Gastroesophageal sphincter (tissue), 4 donors: ENCODE results near the gene ZNF792. TPM values are rescaled to one million over a fixed set of nuclear protein-coding genes. Genes with fewer than 3 reads are reported as not detected.
A peak's percentile ranks its signal among the peaks of the same experiment; 100 is the strongest.
"Not testable (repeated sequence)": the region's sequence is repeated elsewhere in the genome, so short reads cannot be mapped to it uniquely, and the experiment has no call there.

Experiments used
- ATAC-seq: fragments of 150-250 bp; one replicate; pipeline ENCODE4 v1.9.1; 2016; ENCODE audit warnings: mild to moderate bottlenecking, moderate library complexity
- H3K27ac ChIP-seq, 4 donors: fragments of 200-600 bp; sonication (generic) in 3 of 4; 1 replicate in 3 of 4; 2 replicates in 1 of 4; pipeline ENCODE4 v1.5.1; 2016 to 2019
- H3K27me3 ChIP-seq: fragments of 200-600 bp; sonication (generic); one replicate; pipeline ENCODE4 v1.5.1; 2019
- H3K36me3 ChIP-seq, 2 donors: fragments of 200-600 bp; sonication (generic); one replicate each; pipeline ENCODE4 v1.5.1; 2019; ENCODE audit warnings: control low read depth in 1 of 2
- H3K4me1 ChIP-seq, 3 donors: fragments of 200-600 bp; sonication (generic); 1 replicate in 2 of 3; 2 replicates in 1 of 3; pipeline ENCODE4 v1.5.1; 2016 to 2019; ENCODE audit warnings: control low read depth in 2 of 3
- H3K4me3 ChIP-seq, 2 donors: fragments of 200-600 bp; sonication (generic); one replicate each; pipeline ENCODE4 v1.5.1; 2019; ENCODE audit warnings: mild to moderate bottlenecking in 1 of 2, moderate library complexity in 1 of 2
- H3K9me3 ChIP-seq, 3 donors: fragments of 200-600 bp; sonication (generic); one replicate each; pipeline ENCODE4 v1.5.1; 2017 to 2019; ENCODE audit warnings: control low read depth in 2 of 3
- EP300 ChIP-seq: sonication (generic); formaldehyde crosslinking; IDR thresholded peaks from one replicate; pipeline ENCODE4 v1.6.1; 2017; ENCODE audit warnings: antibody characterized with exemption, mild to moderate bottlenecking
- POLR2A ChIP-seq, 2 donors: fragments of 450-650 bp; IDR thresholded peaks; one replicate each; pipeline ENCODE4 v1.6.1; 2017; ENCODE audit warnings: antibody characterized with exemption in 2 of 2, mild to moderate bottlenecking in 2 of 2, moderate library complexity in 1 of 2
- POLR2AphosphoS5 ChIP-seq: sonication (generic); formaldehyde crosslinking; IDR thresholded peaks from one replicate; pipeline ENCODE4 v1.6.1; 2017; ENCODE audit warnings: antibody characterized with exemption
- WGBS, 2 donors: methylation state at CpG; one replicate each; pipeline ENCODE4 v1.1.5; 2018; ENCODE audit warnings: low coverage in 1 of 2; 5-methylcytosine and 5-hydroxymethylcytosine counted together
- total RNA-seq, 4 donors: library from RNA; depleted of rRNA; stranded (reverse); fragments of >200 nt; gene quantifications; one replicate each; pipeline ENCODE4 v1.1.0, GENCODE V29; 2016
- TF ChIP-seq, protein P1 (sequence below), 4 experiments: fragments of 200-600 bp in 2 of 4; fragments of 450-650 bp in 2 of 4; sonication (generic) in 1 of 4; IDR thresholded peaks; one replicate each; pipeline ENCODE4 v1.5.1; 2017 to 2019; ENCODE audit warnings: antibody characterized with exemption in 4 of 4, mild to moderate bottlenecking in 2 of 4, moderate library complexity in 2 of 4

The ZNF792 gene
- total RNA-seq, 4 donors from 2014 or later = 6.5 to 10.2 (median 7.3) TPM

DNA sequence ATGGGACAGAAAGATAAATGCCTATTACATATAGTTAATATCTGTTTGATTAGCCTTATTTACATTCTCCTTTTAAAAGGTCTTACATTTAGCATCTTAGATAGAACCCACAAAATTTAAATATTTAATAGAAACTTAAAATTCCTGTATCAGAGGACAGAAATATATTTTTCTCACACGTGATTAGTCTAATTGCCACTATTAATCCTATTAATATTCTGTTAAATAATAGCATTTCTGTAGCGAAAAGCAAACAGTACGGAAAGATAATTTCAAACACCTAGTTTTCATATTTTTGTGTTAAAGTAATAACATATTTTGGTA is 37.7 kb downstream of the ZNF792 start:
- TF ChIP-seq POLR2A (IDR thresholded peaks at IDR 0.05) = no peak
- no peak for TF ChIP-seq EP300
- no peak for TF ChIP-seq POLR2AphosphoS5
- TF ChIP-seq, protein P1, sequence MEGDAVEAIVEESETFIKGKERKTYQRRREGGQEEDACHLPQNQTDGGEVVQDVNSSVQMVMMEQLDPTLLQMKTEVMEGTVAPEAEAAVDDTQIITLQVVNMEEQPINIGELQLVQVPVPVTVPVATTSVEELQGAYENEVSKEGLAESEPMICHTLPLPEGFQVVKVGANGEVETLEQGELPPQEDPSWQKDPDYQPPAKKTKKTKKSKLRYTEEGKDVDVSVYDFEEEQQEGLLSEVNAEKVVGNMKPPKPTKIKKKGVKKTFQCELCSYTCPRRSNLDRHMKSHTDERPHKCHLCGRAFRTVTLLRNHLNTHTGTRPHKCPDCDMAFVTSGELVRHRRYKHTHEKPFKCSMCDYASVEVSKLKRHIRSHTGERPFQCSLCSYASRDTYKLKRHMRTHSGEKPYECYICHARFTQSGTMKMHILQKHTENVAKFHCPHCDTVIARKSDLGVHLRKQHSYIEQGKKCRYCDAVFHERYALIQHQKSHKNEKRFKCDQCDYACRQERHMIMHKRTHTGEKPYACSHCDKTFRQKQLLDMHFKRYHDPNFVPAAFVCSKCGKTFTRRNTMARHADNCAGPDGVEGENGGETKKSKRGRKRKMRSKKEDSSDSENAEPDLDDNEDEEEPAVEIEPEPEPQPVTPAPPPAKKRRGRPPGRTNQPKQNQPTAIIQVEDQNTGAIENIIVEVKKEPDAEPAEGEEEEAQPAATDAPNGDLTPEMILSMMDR (IDR thresholded peaks at IDR 0.05) = no peak
- peak overlapping the region in 3 of 4 donors; percentile 81 to 86 (median 83) for H3K27ac ChIP-seq
- H3K4me3 ChIP-seq = peak overlapping the region; percentile 69 to 88

DNA sequence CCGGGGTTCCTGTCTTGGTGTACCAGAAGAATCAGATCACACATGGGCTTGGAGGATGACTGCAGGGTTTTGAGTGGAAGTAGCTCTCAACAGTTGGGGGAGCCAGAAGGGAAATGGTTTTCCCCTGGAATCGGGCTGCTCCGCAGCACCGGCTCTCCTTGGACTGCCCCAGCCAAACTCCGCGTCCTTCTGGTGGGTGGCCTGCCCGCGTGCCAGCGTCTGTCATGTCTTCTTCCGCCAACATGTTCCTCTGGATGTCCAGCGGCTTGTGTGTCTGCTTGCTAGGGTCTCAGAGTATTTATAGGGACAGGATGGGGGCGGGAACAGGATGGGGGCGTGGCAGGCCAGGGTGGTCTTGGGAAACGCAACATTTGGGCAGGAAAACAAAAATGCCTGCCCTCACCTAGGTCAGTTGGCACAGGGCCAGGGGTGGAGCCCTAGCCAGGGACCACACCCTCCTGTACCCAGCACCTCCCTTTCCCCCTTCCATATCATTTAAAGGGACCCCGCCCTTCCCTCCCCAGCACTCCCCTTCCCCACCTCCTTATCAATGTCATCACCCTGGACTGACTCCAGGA is 38.7 kb downstream of the ZNF792 start:
- WGBS, 2 donors = 43% methylated on average over 1 of the region's 15 CpGs; no CpG with 5 or more reads in 1 of the 2 donors
- ATAC-seq = no peak
- Histone ChIP-seq H3K4me3 (no peak overlapping the region), H3K27me3 (no peaks in the 10 kb centered on the region), H3K27ac (no peak overlapping the region), H3K4me1 (peaks cover 3 to 20% (median 3%) of the 10 kb centered on the region in 3 donors), H3K36me3 (peaks cover 0 to 6% of the 10 kb centered on the region in 2 donors), H3K9me3 (no peaks in the 10 kb centered on the region)
- TF ChIP-seq, protein P1 (IDR thresholded peaks at IDR 0.05) = no peak
- TF ChIP-seq POLR2AphosphoS5 = no peak
- no peak for TF ChIP-seq POLR2A (IDR thresholded peaks at IDR 0.05)
- TF ChIP-seq EP300 = no peak

More for the DNA sequence above, 37.7 kb downstream of the ZNF792 start:
- H3K9me3 ChIP-seq = no peaks in the 10 kb centered on the region
- no peak for ATAC-seq
- 64% methylated on average over 3 of the region's 3 CpGs for WGBS, 2 donors
- peaks cover 3 to 20% (median 3%) of the 10 kb centered on the region in 3 donors for H3K4me1 ChIP-seq
- no peaks in the 10 kb centered on the region for H3K27me3 ChIP-seq
- H3K36me3 ChIP-seq = peaks cover 0 to 16% of the 10 kb centered on the region in 2 donors

DNA sequence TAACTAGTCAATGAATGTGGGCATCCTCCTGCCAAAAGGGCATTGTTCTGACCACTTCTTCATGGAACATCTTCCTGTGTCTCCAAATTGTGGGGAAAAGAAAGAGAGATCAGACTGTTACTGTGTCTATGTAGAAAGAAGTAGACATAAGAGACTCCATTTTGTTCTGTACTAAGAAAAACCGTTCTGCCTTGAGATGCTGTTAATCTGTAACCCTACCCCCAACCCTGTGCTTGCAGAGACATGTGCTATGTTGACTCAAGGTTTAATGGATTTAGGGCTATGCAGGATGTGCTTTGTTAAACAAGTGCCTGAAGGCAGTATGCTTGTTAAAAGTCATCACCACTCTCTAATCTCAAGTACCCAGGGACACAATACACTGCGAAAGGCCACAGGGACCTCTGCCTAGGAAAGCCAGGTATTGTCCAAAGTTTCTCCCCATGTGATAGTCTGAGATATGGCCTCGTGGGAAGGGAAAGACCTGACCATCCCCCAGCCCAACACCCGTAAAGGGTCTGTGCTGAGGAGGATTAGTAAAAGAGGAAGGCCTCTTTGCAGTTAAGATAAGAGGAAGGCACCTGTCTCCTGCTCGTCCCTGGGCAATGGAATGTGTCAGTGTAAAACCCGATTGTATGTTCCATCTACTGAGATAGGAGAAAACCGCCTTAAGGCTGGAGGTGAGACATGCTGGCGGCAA is 43.8 kb downstream of the ZNF792 start:
- 54 to 69% methylated on average over 5 of the region's 8 CpGs for WGBS, 2 donors
- not testable (repeated sequence) for H3K27me3 ChIP-seq, H3K36me3 ChIP-seq, H3K4me3 ChIP-seq, H3K27ac ChIP-seq, ATAC-seq, H3K4me1 ChIP-seq
- H3K9me3 ChIP-seq = peaks cover 0 to 26% (median 0%) of the 10 kb centered on the region in 3 donors

DNA sequence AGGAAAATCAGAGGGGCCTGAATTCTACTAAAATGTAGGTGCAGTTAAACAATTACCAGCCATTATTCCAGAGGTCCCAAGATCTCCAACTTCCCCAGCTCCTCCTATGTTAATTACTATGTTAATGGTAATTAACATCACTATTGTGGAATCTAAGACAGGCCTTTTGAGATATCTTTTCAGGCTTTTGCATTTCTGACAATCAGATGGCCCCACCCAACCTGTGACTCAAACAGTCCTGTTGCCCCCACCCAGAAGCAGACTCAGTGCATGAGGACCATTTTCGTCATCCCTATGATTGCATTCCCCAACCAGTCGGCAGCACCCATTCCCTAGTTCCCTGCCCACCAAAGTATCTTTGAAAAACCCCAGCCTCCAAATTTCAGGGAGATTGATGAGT is 45.8 kb downstream of the ZNF792 start:
- H3K27me3 ChIP-seq = peaks cover 4% of the 10 kb centered on the region
- H3K4me3 ChIP-seq = no peak overlapping the region
- no peak overlapping the region for H3K27ac ChIP-seq
- no peak for ATAC-seq
- H3K4me1 ChIP-seq = no peaks in the 10 kb centered on the region
- TF ChIP-seq POLR2AphosphoS5 = no peak
- TF ChIP-seq POLR2A (IDR thresholded peaks at IDR 0.05) = no peak
- no peak for TF ChIP-seq EP300
- TF ChIP-seq, protein P1 (IDR thresholded peaks at IDR 0.05) = no peak
- WGBS, 2 donors = 80 to 85% methylated on average over 2 of the region's 2 CpGs
- H3K36me3 ChIP-seq = no peaks in the 10 kb centered on the region
- H3K9me3 ChIP-seq = peaks cover 0 to 32% (median 0%) of the 10 kb centered on the region in 3 donors

DNA sequence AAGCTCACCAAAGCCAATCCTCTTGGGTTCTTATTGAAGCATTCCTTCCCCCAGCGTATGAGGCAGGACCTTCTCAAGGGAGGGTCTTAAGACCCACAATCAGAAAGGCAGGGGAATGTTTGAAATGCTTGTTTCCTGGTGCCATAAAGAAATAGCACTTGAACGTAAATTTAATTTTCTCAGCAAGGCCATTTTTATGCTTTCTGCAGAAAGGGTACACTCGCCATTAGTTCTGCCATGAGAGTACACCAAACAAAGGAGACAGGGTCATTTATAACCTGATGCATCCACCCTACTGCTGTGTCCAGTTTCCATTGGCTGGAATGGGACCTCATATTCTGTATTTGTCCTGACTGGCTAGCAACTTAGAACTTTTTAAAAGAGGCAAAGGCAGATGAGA is 46.9 kb downstream of the ZNF792 start:
- not testable (repeated sequence) for H3K27ac ChIP-seq, ATAC-seq, H3K27me3 ChIP-seq, H3K36me3 ChIP-seq, H3K4me3 ChIP-seq, H3K4me1 ChIP-seq
- 65 to 96% methylated on average over 3 of the region's 3 CpGs for WGBS, 2 donors
- H3K9me3 ChIP-seq = peaks cover 0 to 38% (median 0%) of the 10 kb centered on the region in 3 donors

DNA sequence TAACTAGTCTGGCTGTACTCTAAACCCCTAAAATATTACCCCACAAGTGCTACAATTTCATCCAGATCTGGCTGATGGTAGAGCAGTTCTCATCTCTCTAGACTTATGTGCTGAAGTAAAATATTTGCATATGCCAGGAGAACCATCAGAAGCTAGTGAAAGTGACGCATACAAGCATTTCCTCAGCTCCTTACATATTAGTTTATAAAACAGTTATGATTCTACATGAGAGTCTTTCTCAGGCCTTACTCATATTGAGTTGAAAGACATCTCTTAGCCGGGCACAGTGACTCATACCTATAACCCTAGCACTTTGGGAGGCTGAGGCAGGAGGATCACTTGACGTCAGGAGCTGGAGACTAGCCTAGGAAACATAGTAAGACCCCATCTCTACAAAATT is 53.3 kb downstream of the ZNF792 start:
- no peaks in the 10 kb centered on the region for H3K4me1 ChIP-seq
- H3K36me3 ChIP-seq = no peaks in the 10 kb centered on the region
- H3K27ac ChIP-seq = no peak overlapping the region
- TF ChIP-seq POLR2A (IDR thresholded peaks at IDR 0.05) (no peak), EP300 (no peak), POLR2AphosphoS5 (no peak)
- TF ChIP-seq, protein P1 (IDR thresholded peaks at IDR 0.05) = no peak
- WGBS, 2 donors = 89 to 95% methylated on average over 2 of the region's 3 CpGs
- no peak overlapping the region for H3K4me3 ChIP-seq
- ATAC-seq = no peak
- peaks cover 55% of the 10 kb centered on the region for H3K27me3 ChIP-seq
- H3K9me3 ChIP-seq = peaks cover 0 to 17% (median 0%) of the 10 kb centered on the region in 3 donors
